Neutrophil (primary cell): ENCODE measurements around the gene TXNDC2.

ENCODE experiments used
- H3K27ac ChIP-seq: fragments of 200-600 bp; sonication (generic); 2 replicates; pipeline ENCODE4 v1.5.1; 2016; ENCODE audit warnings: mild to moderate bottlenecking, moderate library complexity
- H3K27me3 ChIP-seq: fragments of 200-600 bp; sonication (generic); 2 replicates; pipeline ENCODE4 v1.6.0; 2016; ENCODE audit warnings: mild to moderate bottlenecking
- H3K36me3 ChIP-seq: fragments of 200-600 bp; sonication (generic); 2 replicates; pipeline ENCODE4 v1.5.1; 2017
- H3K4me1 ChIP-seq, 2 experiments: fragments of 200-600 bp in 1 of 2; sonication (generic) in 1 of 2; 1 replicate in 1 of 2; 2 replicates in 1 of 2; pipeline versions ENCODE4 v1.5.1 to v1.6.1; 2013 to 2016; ENCODE audit warnings: low read depth in 1 of 2, low read length in 1 of 2, mild to moderate bottlenecking in 1 of 2, moderate library complexity in 1 of 2; ENCODE audit not compliant: control insufficient read depth in 1 of 2, insufficient read depth in 1 of 2
- H3K4me3 ChIP-seq, 2 experiments: fragments of 200-600 bp in 1 of 2; sonication (generic) in 1 of 2; 1 replicate in 1 of 2; 2 replicates in 1 of 2; pipeline ENCODE4 v1.5.1; 2013 to 2016; ENCODE audit warnings: low read depth in 1 of 2, low read length in 1 of 2, mild to moderate bottlenecking in 1 of 2, moderate library complexity in 1 of 2
- H3K9me3 ChIP-seq: fragments of 200-600 bp; sonication (generic); 2 replicates; pipeline ENCODE4 v1.5.1; 2016
- CTCF ChIP-seq: fragments of 200-600 bp; sonication (generic); IDR thresholded peaks from 2 replicates; pipeline ENCODE4 v1.5.1; 2016; ENCODE audit warnings: antibody characterized with exemption

Gene TXNDC2

GRCh38 chr18:9885170-9886004, at the start of gene TXNDC2:
Gene TXNDC2, plus strand, starts transcription at chr18:9885973. Its CDS starts 708 bp downstream, at chr18:9886681.
- Histone ChIP-seq H3K27me3 (no peaks in the 10 kb centered on the region), H3K27ac (no peak within 1 kb of the TSS), H3K36me3 (no peaks in the 10 kb centered on the region), H3K4me3 (no peak within 1 kb of the TSS), H3K4me1 (peaks cover 6 to 7% of the 10 kb centered on the region in 2 experiments), H3K9me3 (no peaks in the 10 kb centered on the region)
- no peak for TF ChIP-seq CTCF

- H3K4me1 ChIP-seq: peaks cover 5 to 6% of the 10 kb centered on the region in 2 experiments
- no peak for TF ChIP-seq CTCF
These were observed 47.5 kb upstream of the TXNDC2 start for GRCh38 chr18:9838144-9838877.

GRCh38 chr18:9839211-9839610, 46.6 kb upstream of the TXNDC2 start:
- H3K27ac ChIP-seq: peak overlapping the region; percentile 68
- H3K4me1 ChIP-seq: peaks cover 9 to 13% of the 10 kb centered on the region in 2 experiments
- no peak for TF ChIP-seq CTCF
- peaks cover 44% of the 10 kb centered on the region for H3K36me3 ChIP-seq
- no peak overlapping the region for H3K4me3 ChIP-seq
- no peaks in the 10 kb centered on the region for H3K9me3 ChIP-seq
- H3K27me3 ChIP-seq: no peaks in the 10 kb centered on the region

More at GRCh38 chr18:9838144-9838877, 47.5 kb upstream of the TXNDC2 start:
- Histone ChIP-seq H3K27me3 (no peaks in the 10 kb centered on the region), H3K27ac (peak overlapping the region; percentile 68), H3K4me3 (no peak overlapping the region), H3K36me3 (peaks cover 40% of the 10 kb centered on the region), H3K9me3 (no peaks in the 10 kb centered on the region)

- peak overlapping the region; percentile 68 for H3K27ac ChIP-seq
- H3K4me3 ChIP-seq: no peak overlapping the region
- H3K9me3 ChIP-seq: no peaks in the 10 kb centered on the region
- H3K4me1 ChIP-seq: peaks cover 9 to 17% of the 10 kb centered on the region in 2 experiments
- TF ChIP-seq CTCF: no peak
- peaks cover 50% of the 10 kb centered on the region for H3K36me3 ChIP-seq
- no peaks in the 10 kb centered on the region for H3K27me3 ChIP-seq
These were observed 45.9 kb upstream of the TXNDC2 start for GRCh38 chr18:9839853-9840252.

GRCh38 chr18:9841752-9842151, 44.0 kb upstream of the TXNDC2 start:
- Histone ChIP-seq H3K27me3 (no peaks in the 10 kb centered on the region), H3K27ac (peak overlapping the region; percentile 56), H3K9me3 (no peaks in the 10 kb centered on the region), H3K4me1 (peaks cover 9 to 17% of the 10 kb centered on the region in 2 experiments), H3K36me3 (peaks cover 66% of the 10 kb centered on the region), H3K4me3 (no peak overlapping the region)
- no peak for TF ChIP-seq CTCF
